B cell (primary cell): ENCODE data around the gene SCUBE1. TPM values are rescaled to one million over a fixed set of nuclear protein-coding genes. Genes with fewer than 3 reads are reported as not detected.

Experiments used
- ATAC-seq: fragments of 200-7000 bp; cut with Tn5 transposase; one replicate; pipeline ENCODE4 v1.10.0; 2021; ENCODE audit warnings: low read depth, mild to moderate bottlenecking, moderate number of reproducible peaks, moderate library complexity
- CTCF ChIA-PET: fragments of 350-600 bp; sonication (Branson Sonifier 250); formaldehyde crosslinking; loops from one replicate; lab custom pipeline; 2021; ENCODE audit warnings: antibody characterized with exemption, inconsistent platforms; lab: Charles Lee
- POLR2A ChIA-PET: fragments of 350-600 bp; sonication (Branson Sonifier 250); formaldehyde crosslinking; loops from one replicate; lab custom pipeline; 2021; ENCODE audit warnings: antibody characterized with exemption; lab: Charles Lee
- DNase-seq: peaks from one replicate; pipeline ENCODE4 v3.0.0; 2013
- H2AFZ ChIP-seq: 2 replicates; pipeline ENCODE4 v1.6.1; 2012; ENCODE audit warnings: mild to moderate bottlenecking, low read depth, low read length; ENCODE audit not compliant: insufficient read depth, poor library complexity, severe bottlenecking
- H3K27ac ChIP-seq, 2 donors: 1 replicate in 1 of 2; 2 replicates in 1 of 2; pipeline ENCODE4 v1.5.1; 2012 to 2013; ENCODE audit warnings: low read length in 2 of 2, mild to moderate bottlenecking in 2 of 2, moderate library complexity in 1 of 2
- H3K27me3 ChIP-seq, 4 experiments: fragments of 200-600 bp in 1 of 4; sonication (generic) in 1 of 4; replicated peaks in 1 of 4; 1 replicate in 2 of 4; 2 replicates in 2 of 4; pipeline versions ENCODE4 v1.6.1 to v1.7.0; 2013 to 2016; ENCODE audit warnings: low read length in 3 of 4, mild to moderate bottlenecking in 2 of 4, mixed read lengths in 1 of 4, moderate library complexity in 1 of 4; ENCODE audit not compliant: insufficient read depth in 4 of 4, control insufficient read depth in 3 of 4; ENCODE audit errors: control extremely low read depth in 1 of 4
- H3K36me3 ChIP-seq, 2 experiments: replicated peaks in 1 of 2; 1 replicate in 1 of 2; 2 replicates in 1 of 2; pipeline versions ENCODE4 v1.6.1 to v1.7.1; 2013; ENCODE audit warnings: low read length in 1 of 2; ENCODE audit not compliant: insufficient read depth in 2 of 2, control insufficient read depth in 1 of 2; ENCODE audit errors: control extremely low read depth in 1 of 2, extremely low read depth in 1 of 2
- H3K4me1 ChIP-seq, 2 donors: fragments of 200-600 bp in 1 of 2; sonication (generic) in 1 of 2; 1 replicate in 1 of 2; 2 replicates in 1 of 2; pipeline versions ENCODE4 v1.5.1 to v1.6.1; 2013 to 2017; ENCODE audit warnings: low read length in 2 of 2; ENCODE audit not compliant: control insufficient read depth in 2 of 2, insufficient read depth in 2 of 2
- H3K4me2 ChIP-seq: replicated peaks from 2 replicates; pipeline ENCODE3; 2012; ENCODE audit warnings: mild to moderate bottlenecking, low read depth, low read length; ENCODE audit not compliant: poor library complexity, severe bottlenecking
- H3K4me3 ChIP-seq, 5 experiments: fragments of 200-600 bp in 1 of 5; sonication (generic) in 1 of 5; 1 replicate in 3 of 5; 2 replicates in 2 of 5; pipeline versions ENCODE4 v1.5.1 to v1.7.0; 2011 to 2016; ENCODE audit warnings: low read length in 4 of 5, mild to moderate bottlenecking in 4 of 5, low read depth in 2 of 5, control low read depth in 1 of 5, moderate library complexity in 1 of 5; ENCODE audit not compliant: insufficient read depth in 1 of 5; ENCODE audit errors: control extremely low read depth in 1 of 5, extremely low read depth in 1 of 5
- H3K79me2 ChIP-seq: fragments of 200-600 bp; sonication (generic); one replicate; pipeline ENCODE4 v1.6.0; 2016; ENCODE audit warnings: low read length; ENCODE audit not compliant: control insufficient read depth, insufficient read depth
- H3K9ac ChIP-seq: fragments of 200-600 bp; sonication (generic); 2 replicates; pipeline ENCODE4 v1.6.1; 2017; ENCODE audit warnings: mild to moderate bottlenecking, low read length, moderate library complexity
- H3K9me3 ChIP-seq, 3 donors: one replicate each; pipeline versions ENCODE4 v1.6.1 to v1.7.1; 2013; ENCODE audit warnings: low read length in 2 of 3; ENCODE audit not compliant: control insufficient read depth in 2 of 3, insufficient read depth in 1 of 3; ENCODE audit errors: control extremely low read depth in 1 of 3
- H4K20me1 ChIP-seq: 2 replicates; pipeline ENCODE4 v1.6.0; 2012; ENCODE audit warnings: mild to moderate bottlenecking, low read length; ENCODE audit not compliant: insufficient read depth, control insufficient read depth, poor library complexity, severe bottlenecking
- H3K27ac Mint-ChIP-seq: one replicate; pipeline ENCODE4 v1.8.0; 2021; ENCODE audit warnings: mixed read lengths
- H3K27me3 Mint-ChIP-seq: one replicate; pipeline ENCODE4 v1.8.0; 2021; ENCODE audit warnings: mixed read lengths
- H3K4me1 Mint-ChIP-seq: one replicate; pipeline ENCODE4 v1.8.0; 2021; ENCODE audit warnings: mixed read lengths
- H3K4me3 Mint-ChIP-seq: one replicate; pipeline ENCODE4 v1.8.0; 2021; ENCODE audit warnings: mixed read lengths
- H3K9me3 Mint-ChIP-seq: one replicate; pipeline ENCODE4 v1.8.0; 2022; ENCODE audit warnings: mixed read lengths; ENCODE audit not compliant: insufficient read depth
- EZH2 ChIP-seq: IDR thresholded peaks from 2 replicates; pipeline ENCODE4 v1.6.1; 2012; ENCODE audit warnings: borderline replicate concordance, low read depth, mild to moderate bottlenecking, moderate library complexity, low read length; ENCODE audit not compliant: insufficient read depth, poor library complexity, severe bottlenecking
- WGBS: methylation state at CpG from one replicate; pipeline ENCODE4 v1.1.5; 2013; ENCODE audit warnings: missing lambda C conversion rate; ENCODE audit not compliant: insufficient coverage; 5-methylcytosine and 5-hydroxymethylcytosine counted together
- intact Hi-C: fragments of 100-400 bp; cut with micrococcal nuclease; formaldehyde crosslinking; loops from one replicate; pipeline ENCODE4 v1.10.0; 2022
- polyA plus RNA-seq: library from polyadenylated mRNA; depleted of rRNA; stranded (reverse); fragments of >200 nt; gene quantifications from 2 replicates; pipeline ENCODE4 v1.2.3, GENCODE V29; 2012
- total RNA-seq, 2 donors: library from RNA; stranded (reverse); fragments of 120-200 nt in 1 of 2; gene quantifications; 1 replicate in 1 of 2; 2 replicates in 1 of 2; pipeline versions ENCODE4 v1.2.3 to v1.2.4, GENCODE V29; 2013 to 2022
- TF ChIP-seq, protein P1 (sequence below): fragments of 200-600 bp; IDR thresholded peaks from one replicate; pipeline ENCODE4 v1.8.0; 2022; ENCODE audit warnings: antibody characterized with exemption, mild to moderate bottlenecking

The SCUBE1 gene
- total and polyA plus RNA-seq, 2 donors (not counting 1 experiment from before 2014, with no cell fraction given), result not detected

DNA sequence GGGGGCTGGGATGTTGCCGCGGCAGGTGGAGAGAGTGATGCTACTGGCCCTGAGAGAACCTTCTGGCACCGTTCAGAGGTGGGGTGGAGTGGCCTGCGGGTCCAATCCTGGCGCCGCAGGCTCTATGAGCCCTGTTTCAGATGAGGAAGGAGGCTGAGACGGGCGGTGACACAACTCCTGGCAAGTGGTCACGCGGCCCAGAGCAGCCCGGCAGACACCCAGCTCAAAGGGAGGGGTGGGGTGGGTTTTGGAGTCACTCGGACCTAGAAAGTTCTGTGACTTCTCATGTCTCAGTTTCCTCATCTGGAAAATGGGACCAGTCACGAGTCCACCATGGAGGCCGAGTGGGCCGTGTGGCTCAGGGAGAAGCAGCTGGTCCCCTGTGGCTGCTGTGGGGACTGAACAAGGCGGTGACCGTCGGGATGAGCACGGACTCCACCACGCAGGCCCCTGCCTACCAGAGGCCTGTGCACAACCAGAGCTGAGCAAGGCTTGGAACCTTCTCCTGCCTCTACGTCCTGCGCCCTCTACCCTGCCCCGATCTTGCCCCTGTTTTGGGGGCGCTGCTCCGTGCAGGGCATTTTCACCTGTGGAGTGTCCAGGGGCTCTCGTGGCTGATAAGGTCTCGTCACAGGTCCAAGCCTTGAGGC is 188.2 kb downstream of the SCUBE1 start:
- H3K27me3 ChIP-seq, result no peaks in the 10 kb centered on the region
- Mint-ChIP-seq H3K4me1 (peaks cover 26% of the 10 kb centered on the region), H3K9me3 (no peaks in the 10 kb centered on the region), H3K27ac (no peak overlapping the region), H3K27me3 (no peaks in the 10 kb centered on the region), H3K4me3 (no peak overlapping the region)
- CTCF ChIA-PET, result no interaction called here
- no peaks in the 10 kb centered on the region for H3K9me3 ChIP-seq
- intact Hi-C loops, result no loop called here
- H3K9ac ChIP-seq, result no peak overlapping the region
- no peaks in the 10 kb centered on the region for H3K36me3 ChIP-seq
- peaks cover 25% of the 10 kb centered on the region for H3K79me2 ChIP-seq
- no peak for ATAC-seq
- H3K4me1 ChIP-seq, result peaks cover 12 to 30% of the 10 kb centered on the region in 2 donors
- no peak for DNase-seq
- H3K27ac ChIP-seq, result no peak overlapping the region
- no peak overlapping the region for H3K4me3 ChIP-seq
- H2AFZ ChIP-seq, result no peak overlapping the region
- POLR2A ChIA-PET, result no interaction called here
- peaks cover 23% of the 10 kb centered on the region for H4K20me1 ChIP-seq
- TF ChIP-seq, protein P1, sequence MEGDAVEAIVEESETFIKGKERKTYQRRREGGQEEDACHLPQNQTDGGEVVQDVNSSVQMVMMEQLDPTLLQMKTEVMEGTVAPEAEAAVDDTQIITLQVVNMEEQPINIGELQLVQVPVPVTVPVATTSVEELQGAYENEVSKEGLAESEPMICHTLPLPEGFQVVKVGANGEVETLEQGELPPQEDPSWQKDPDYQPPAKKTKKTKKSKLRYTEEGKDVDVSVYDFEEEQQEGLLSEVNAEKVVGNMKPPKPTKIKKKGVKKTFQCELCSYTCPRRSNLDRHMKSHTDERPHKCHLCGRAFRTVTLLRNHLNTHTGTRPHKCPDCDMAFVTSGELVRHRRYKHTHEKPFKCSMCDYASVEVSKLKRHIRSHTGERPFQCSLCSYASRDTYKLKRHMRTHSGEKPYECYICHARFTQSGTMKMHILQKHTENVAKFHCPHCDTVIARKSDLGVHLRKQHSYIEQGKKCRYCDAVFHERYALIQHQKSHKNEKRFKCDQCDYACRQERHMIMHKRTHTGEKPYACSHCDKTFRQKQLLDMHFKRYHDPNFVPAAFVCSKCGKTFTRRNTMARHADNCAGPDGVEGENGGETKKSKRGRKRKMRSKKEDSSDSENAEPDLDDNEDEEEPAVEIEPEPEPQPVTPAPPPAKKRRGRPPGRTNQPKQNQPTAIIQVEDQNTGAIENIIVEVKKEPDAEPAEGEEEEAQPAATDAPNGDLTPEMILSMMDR, result no peak
- no peak for TF ChIP-seq EZH2
- 95% methylated on average over 26 of the region's 27 CpGs for WGBS
- no peak overlapping the region for H3K4me2 ChIP-seq

DNA sequence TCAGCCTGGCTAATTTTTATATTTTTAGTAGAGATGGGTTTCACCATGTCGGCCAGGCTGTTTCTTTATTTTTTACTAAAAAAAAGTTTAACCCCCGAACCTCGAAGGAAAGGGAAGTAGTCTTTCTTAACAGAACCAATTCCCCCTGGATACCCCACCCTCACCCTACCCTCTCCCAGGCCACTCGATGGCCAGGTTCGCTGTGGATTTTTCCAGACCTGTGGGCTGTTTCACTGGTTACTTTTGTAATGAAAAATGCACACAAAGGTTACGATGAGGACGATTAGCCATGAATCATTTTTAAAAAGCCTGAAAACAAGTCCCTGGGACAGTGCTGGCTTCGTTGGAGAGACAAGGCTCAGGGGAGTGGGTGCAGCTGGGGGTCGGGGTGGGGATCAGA is 189.3 kb downstream of the SCUBE1 start:
- Mint-ChIP-seq H3K27me3 (no peaks in the 10 kb centered on the region), H3K4me3 (no peak overlapping the region), H3K4me1 (peaks cover 28% of the 10 kb centered on the region), H3K9me3 (no peaks in the 10 kb centered on the region), H3K27ac (no peak overlapping the region)
- POLR2A ChIA-PET, result no interaction called here
- Histone ChIP-seq H3K36me3 (no peaks in the 10 kb centered on the region), H2AFZ (no peak overlapping the region), H3K4me1 (peaks cover 14 to 35% of the 10 kb centered on the region in 2 donors), H3K4me3 (no peak overlapping the region), H4K20me1 (peaks cover 12% of the 10 kb centered on the region), H3K79me2 (peaks cover 25% of the 10 kb centered on the region), H3K27me3 (no peaks in the 10 kb centered on the region), H3K27ac (no peak overlapping the region), H3K9me3 (no peaks in the 10 kb centered on the region), H3K9ac (no peak overlapping the region), H3K4me2 (no peak overlapping the region)
- CTCF ChIA-PET, result no interaction called here
- TF ChIP-seq, protein P1, result no peak
- no peak for TF ChIP-seq EZH2
- ATAC-seq, result no peak
- intact Hi-C loops, result loop anchor here (2.0 kb wide), 1 partner anchor 33 kb away; the partner anchor contains the start of gene TTLL12
- WGBS, result 62% methylated on average over 5 of the region's 9 CpGs
- DNase-seq, result no peak
